ENCODE measurements around the gene MICAL1.

The MICAL1 gene

GRCh38 chr6:109491207-109491938, 35.8 kb upstream of the MICAL1 start:
- no peak for DNase-seq (ENCODE audit: low read depth)
- TF ChIP-seq CTCF (conservative IDR thresholded peaks at IDR 0.05; ENCODE audit: low read depth, low read length) = no peak
- no peak overlapping the region for H3K4me3 ChIP-seq (ENCODE audit: low read length)

- no peak for TF ChIP-seq CTCF (conservative IDR thresholded peaks at IDR 0.05; ENCODE audit: low read depth, low read length)
- no peak overlapping the region for H3K4me3 ChIP-seq (ENCODE audit: low read length)
- DNase-seq (ENCODE audit: low read depth) = no peak
Observed at GRCh38 chr6:109490713-109491112, 35.1 kb upstream of the MICAL1 start.

- no peak for DNase-seq (ENCODE audit: low read depth)
- no peak for TF ChIP-seq CTCF (conservative IDR thresholded peaks at IDR 0.05; ENCODE audit: low read depth, low read length)
- H3K4me3 ChIP-seq (ENCODE audit: low read length) = no peak overlapping the region
Observed at GRCh38 chr6:109488001-109488400, 32.4 kb upstream of the MICAL1 start.

GRCh38 chr6:109486068-109486467, 30.5 kb upstream of the MICAL1 start:
- H3K4me3 ChIP-seq (ENCODE audit: low read length) = no peak overlapping the region
- DNase-seq (ENCODE audit: low read depth) = no peak
- TF ChIP-seq CTCF (conservative IDR thresholded peaks at IDR 0.05; ENCODE audit: low read depth, low read length) = no peak

DNA sequence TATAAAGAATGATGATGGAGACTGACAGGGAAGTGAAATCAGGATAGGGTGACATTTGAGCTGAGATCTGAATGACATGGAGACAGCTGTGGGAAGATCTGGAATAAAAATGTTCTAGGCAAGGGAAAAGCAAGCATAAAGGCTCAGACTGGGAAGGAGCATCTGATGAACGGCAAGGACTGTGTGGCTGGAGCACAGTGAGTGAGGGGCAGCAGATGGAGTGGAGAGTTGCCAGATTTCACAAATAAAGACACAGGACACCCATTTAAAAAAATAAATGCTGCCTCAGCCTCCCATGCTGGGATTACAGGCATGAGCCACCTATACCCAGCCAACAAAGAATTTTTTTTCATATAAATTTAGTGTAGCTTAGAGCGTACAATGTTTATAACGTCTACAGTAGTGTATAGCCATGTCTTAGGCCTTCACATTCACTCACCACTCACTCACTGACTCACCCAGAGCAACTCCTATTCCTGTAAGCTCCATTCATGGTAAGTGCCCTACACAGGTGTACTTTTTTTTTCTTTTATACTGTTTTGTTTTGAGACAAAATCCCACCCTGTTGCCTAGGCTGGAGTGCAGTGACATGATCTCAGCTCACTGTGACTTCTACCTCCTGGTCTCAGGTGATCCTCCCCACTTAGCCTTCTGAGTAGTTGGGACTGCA, 29.8 kb upstream of the MICAL1 start:
- TF ChIP-seq CTCF (conservative IDR thresholded peaks at IDR 0.05; ENCODE audit: low read depth, low read length) = no peak
- no peak overlapping the region for H3K4me3 ChIP-seq (ENCODE audit: low read length)
- DNase-seq (ENCODE audit: low read depth) = no peak

DNA sequence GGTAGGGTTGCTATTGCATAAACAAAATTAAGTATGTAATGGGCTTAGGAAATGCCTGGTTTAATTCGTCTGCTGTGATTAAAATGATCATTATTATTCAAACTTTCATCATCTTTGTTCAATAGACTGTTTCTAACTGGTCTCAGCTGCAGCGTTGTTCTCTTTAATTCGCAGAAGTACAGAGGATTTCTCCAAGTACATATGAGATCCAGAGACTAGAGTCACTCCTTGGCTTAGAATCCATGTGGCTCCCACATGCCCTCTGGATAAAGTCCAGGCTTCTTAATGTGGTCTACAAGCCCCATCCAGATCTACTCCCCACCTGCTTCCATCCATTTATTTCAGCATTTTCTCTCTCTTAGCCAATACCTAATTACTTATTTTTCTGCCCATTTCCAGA, 28.6 kb upstream of the MICAL1 start:
- TF ChIP-seq CTCF (conservative IDR thresholded peaks at IDR 0.05; ENCODE audit: low read depth, low read length) = no peak
- no peak for DNase-seq (ENCODE audit: low read depth)
- H3K4me3 ChIP-seq (ENCODE audit: low read length) = no peak overlapping the region

DNA sequence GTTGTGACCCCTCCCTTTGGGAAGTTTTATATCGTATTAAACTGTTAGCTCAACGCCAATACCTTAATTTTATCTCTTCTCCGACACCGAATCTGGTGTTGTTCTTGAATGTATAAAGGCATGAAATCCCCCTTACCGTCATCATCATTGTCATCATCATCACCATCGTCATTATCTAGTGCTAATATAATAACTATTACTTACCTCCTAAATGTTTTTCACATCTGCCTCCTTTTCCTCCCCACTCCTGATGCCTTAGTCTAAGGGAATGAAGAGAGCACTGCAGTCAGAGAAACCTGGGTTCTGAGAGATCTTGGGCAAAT, 28.1 kb upstream of the MICAL1 start:
- no peak for TF ChIP-seq CTCF (conservative IDR thresholded peaks at IDR 0.05; ENCODE audit: low read depth, low read length)
- DNase-seq (ENCODE audit: low read depth) = no peak
- H3K4me3 ChIP-seq (ENCODE audit: low read length) = peak overlapping the region; percentile 42

Measured in retinal pigment epithelial cell (primary cell).